Brain microvascular endothelial cell (primary cell): ENCODE measurements around the gene TRIM7.

Experiments used
- DNase-seq: peaks from one replicate; pipeline ENCODE4 v3.0.0-alpha.2; 2020
- H3K27ac ChIP-seq: fragments of 250-450 bp; sonication (Bioruptor Pico); 2 replicates; pipeline ENCODE4 v1.5.1; 2020; ENCODE audit warnings: mild to moderate bottlenecking, moderate library complexity
- H3K27me3 ChIP-seq: fragments of 250-450 bp; sonication (Bioruptor Pico); replicated peaks from 2 replicates; pipeline ENCODE4 v1.5.1; 2020; ENCODE audit warnings: mild to moderate bottlenecking
- H3K36me3 ChIP-seq: fragments of 250-450 bp; sonication (Bioruptor Pico); replicated peaks from 2 replicates; pipeline ENCODE4 v1.5.1; 2020; ENCODE audit warnings: mild to moderate bottlenecking
- H3K4me3 ChIP-seq: 2 replicates; pipeline ENCODE4 v1.5.1; 2011; ENCODE audit warnings: low read depth, mild to moderate bottlenecking, control low read depth, low read length, moderate library complexity
- in situ Hi-C: cut with HindIII; loops from 2 replicates; pipeline ENCODE4 v1.10.0; 2017; ENCODE audit warnings: low sequenced_read_pairs, low pct_ligation_motif_present
- TF ChIP-seq, protein P1 (sequence below): IDR thresholded peaks from 2 replicates; pipeline ENCODE4 v1.5.1; 2011; ENCODE audit warnings: low read depth, mild to moderate bottlenecking, moderate library complexity, low read length, control low read depth, inconsistent platforms; ENCODE audit errors: missing control alignments

The TRIM7 gene

DNA sequence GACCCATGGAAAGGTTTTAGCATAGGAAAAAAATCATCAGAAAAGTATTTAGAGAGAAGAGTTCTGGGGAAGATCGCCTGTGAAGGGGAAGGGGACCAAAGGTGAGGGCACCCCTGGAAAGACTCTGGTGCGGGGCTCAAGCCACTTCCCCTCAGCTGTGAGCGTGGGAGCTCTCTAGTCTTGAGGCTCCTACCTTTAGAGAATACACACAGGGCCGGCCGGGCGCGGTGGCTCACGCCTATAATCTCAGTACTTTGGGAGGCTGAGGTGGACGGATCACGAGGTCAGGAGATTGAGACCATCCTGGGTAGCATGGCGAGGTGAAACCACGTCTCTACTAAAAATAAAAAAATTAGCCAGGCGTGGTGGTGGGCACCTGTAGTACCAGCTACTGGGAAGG is 25.0 kb upstream of the TRIM7 start:
- in situ Hi-C loops = no loop called here
- no peak for DNase-seq
- Histone ChIP-seq H3K4me3 (no peak overlapping the region), H3K36me3 (peaks cover 27% of the 10 kb centered on the region), H3K27ac (no peak overlapping the region), H3K27me3 (no peaks in the 10 kb centered on the region)
- TF ChIP-seq, protein P1, sequence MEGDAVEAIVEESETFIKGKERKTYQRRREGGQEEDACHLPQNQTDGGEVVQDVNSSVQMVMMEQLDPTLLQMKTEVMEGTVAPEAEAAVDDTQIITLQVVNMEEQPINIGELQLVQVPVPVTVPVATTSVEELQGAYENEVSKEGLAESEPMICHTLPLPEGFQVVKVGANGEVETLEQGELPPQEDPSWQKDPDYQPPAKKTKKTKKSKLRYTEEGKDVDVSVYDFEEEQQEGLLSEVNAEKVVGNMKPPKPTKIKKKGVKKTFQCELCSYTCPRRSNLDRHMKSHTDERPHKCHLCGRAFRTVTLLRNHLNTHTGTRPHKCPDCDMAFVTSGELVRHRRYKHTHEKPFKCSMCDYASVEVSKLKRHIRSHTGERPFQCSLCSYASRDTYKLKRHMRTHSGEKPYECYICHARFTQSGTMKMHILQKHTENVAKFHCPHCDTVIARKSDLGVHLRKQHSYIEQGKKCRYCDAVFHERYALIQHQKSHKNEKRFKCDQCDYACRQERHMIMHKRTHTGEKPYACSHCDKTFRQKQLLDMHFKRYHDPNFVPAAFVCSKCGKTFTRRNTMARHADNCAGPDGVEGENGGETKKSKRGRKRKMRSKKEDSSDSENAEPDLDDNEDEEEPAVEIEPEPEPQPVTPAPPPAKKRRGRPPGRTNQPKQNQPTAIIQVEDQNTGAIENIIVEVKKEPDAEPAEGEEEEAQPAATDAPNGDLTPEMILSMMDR = no peak

DNA sequence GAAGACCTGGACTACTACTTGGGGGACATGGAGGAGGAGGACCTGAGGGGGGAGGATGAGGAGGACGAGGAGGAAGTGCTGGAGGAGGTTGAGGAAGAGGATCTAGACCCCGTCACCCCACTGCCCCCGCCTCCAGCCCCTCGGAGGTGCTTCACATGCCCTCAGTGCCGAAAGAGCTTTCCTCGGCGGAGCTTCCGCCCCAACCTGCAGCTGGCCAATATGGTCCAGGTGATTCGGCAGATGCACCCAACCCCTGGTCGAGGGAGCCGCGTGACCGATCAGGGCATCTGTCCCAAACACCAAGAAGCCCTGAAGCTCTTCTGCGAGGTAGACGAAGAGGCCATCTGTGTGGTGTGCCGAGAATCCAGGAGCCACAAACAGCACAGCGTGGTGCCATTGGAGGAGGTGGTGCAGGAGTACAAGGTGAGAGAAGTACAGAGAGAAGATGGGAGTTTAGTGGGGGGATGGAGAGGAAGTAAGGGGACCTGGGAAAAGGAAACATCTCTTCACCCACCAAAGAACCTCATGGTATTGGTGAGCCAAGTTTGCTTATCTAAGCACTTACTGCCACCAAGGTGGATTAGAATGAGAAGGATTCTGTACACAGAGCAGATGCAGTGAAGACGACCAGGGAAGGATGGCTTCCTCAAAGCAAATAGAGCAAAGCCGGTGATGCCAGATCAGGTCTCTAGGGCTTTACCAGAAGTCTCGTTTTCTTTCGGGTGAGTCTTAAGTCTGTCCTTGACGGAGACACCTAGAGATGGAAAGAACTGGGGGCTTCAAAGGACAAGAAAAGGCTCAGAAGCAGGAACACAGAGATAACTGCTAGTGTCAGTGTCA is 19.6 kb upstream of the TRIM7 start:
- Histone ChIP-seq H3K27ac (no peak overlapping the region), H3K36me3 (peaks cover 8% of the 10 kb centered on the region), H3K4me3 (peak overlapping the region; percentile 86), H3K27me3 (no peaks in the 10 kb centered on the region)
- TF ChIP-seq, protein P1 = no peak
- in situ Hi-C loops = no loop called here
- DNase-seq = no peak

DNA sequence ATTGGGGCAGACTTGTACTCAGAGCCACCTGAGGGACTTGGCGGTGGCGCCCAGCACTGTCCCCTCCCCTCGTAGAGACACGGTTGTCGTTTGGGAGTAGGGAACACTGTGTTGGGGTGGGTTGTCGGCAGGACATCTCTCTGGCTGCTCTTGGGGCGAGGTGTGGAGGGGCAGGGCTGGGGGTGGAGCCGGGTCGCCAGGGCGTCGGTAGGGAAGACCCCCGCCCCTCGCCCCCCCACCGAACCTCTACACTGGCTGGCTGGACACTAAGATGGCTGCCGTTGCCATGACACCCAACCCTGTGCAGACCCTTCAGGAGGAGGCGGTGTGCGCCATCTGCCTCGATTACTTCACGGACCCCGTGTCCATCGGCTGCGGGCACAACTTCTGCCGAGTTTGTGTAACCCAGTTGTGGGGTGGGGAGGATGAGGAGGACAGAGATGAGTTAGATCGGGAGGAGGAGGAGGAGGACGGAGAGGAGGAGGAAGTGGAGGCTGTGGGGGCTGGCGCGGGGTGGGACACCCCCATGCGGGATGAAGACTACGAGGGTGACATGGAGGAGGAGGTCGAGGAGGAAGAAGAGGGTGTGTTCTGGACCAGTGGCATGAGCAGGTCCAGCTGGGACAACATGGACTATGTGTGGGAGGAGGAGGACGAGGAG is 18.9 kb upstream of the TRIM7 start:
- in situ Hi-C loops = no loop called here
- Histone ChIP-seq H3K27me3 (no peaks in the 10 kb centered on the region), H3K4me3 (peak overlapping the region; percentile 86), H3K36me3 (peaks cover 2% of the 10 kb centered on the region), H3K27ac (peak overlapping the region; percentile 81)
- TF ChIP-seq, protein P1 = no peak
- DNase-seq = no peak

DNA sequence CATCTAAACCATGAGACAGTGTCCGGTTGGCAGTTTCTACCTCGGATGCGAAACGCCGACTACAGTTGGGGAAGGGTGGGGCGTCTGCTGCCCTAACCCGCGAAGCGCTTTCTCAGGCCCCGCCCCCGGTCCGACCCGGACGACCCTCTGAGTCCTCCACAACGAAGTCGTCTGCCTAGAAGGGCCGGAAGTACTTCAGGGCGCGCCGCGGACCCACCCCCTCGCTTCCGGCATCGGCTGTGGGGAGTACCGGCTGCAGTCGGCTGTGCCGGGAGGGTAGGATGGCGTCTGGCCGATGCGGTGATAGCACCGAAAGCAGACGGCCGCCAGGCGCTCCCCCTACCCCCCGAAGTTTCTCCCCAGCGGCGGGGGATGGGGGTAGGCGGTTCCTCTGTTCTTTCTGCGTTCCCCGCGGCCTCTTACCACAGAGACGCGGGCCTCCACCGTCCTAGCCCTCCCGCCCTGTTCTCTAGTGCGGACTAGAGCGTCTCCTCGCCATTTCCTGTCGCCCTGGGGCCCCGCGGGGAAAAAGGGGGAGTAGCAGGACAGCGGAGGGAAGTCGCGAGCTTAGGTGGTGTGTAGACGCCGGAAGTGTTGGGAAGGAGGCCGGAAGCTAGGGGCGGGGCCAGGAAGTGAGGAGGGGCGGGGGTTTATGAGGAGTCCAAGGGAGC is 18.2 kb upstream of the TRIM7 start, which contains the start of gene TRIM41:
TSS of gene TRIM41 (plus strand) at position 224 of the 671 bp plus-strand sequence. CDS start 719 bp downstream, outside the sequence.
- peaks cover 2% of the 10 kb centered on the region for H3K36me3 ChIP-seq
- peak within 1 kb of the TSS; percentile 86 for H3K4me3 ChIP-seq
- H3K27me3 ChIP-seq = no peaks in the 10 kb centered on the region
- in situ Hi-C loops = no loop called here
- H3K27ac ChIP-seq = peak within 1 kb of the TSS; percentile 81
- DNase-seq = peak; percentile 96
- TF ChIP-seq, protein P1 = peak; percentile 34

DNA sequence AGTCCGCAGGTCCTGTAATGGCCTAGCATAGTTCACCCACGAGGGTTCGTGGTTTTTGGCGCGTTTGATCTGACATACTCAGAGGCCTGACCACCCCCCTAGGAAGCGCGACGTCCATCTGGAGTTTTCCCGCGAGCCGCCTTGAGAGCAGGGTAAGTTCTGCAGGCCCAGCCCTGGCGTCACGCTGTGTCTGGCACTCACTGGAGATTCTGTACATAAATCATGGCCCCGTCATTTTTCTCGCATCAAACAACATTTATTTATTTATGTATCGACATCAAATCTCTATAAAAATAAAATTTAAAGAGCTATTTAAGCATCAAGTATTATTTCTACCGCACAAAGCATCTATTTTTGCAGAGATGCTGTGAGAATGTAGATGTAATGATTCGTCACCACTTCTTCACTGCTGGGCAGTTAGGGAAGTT is 17.6 kb upstream of the TRIM7 start:
- peak overlapping the region; percentile 81 for H3K27ac ChIP-seq
- TF ChIP-seq, protein P1 = peak; percentile 6
- in situ Hi-C loops = no loop called here
- DNase-seq = no peak
- H3K36me3 ChIP-seq = peaks cover 2% of the 10 kb centered on the region
- no peaks in the 10 kb centered on the region for H3K27me3 ChIP-seq
- H3K4me3 ChIP-seq = peak overlapping the region; percentile 86
